Stimulated activated memory B cell treated with anti-CD40 and anti-IgM and Interleukin-4, amounts not matched to agents 10 μg/mL and 1 μg/mL and 100 μg/mL, for 72 hours (primary cell): ENCODE data around the gene ATAD5.
A peak's percentile ranks its signal among the peaks of the same experiment; 100 is the strongest.
"Not testable (repeated sequence)": the region's sequence is repeated elsewhere in the genome, so short reads cannot be mapped to it uniquely, and the experiment has no call there.

Source experiments
- ATAC-seq: fragments of 150-1000 bp; cut with Tn5 transposase; 2 replicates; pipeline ENCODE4 v1.10.0; 2021
- H3K27ac Mint-ChIP-seq: one replicate; pipeline ENCODE4 v1.8.0; 2022; ENCODE audit warnings: mild to moderate bottlenecking, mixed read lengths
- H3K27me3 Mint-ChIP-seq: one replicate; pipeline ENCODE4 v1.8.0; 2022; ENCODE audit warnings: mixed read lengths
- H3K36me3 Mint-ChIP-seq: one replicate; pipeline ENCODE4 v1.8.0; 2022; ENCODE audit warnings: mixed read lengths
- H3K4me1 Mint-ChIP-seq: one replicate; pipeline ENCODE4 v1.8.0; 2022; ENCODE audit warnings: mixed read lengths
- H3K4me3 Mint-ChIP-seq: one replicate; pipeline ENCODE4 v1.8.0; 2022; ENCODE audit warnings: mild to moderate bottlenecking, moderate library complexity, mixed read lengths
- H3K9me3 Mint-ChIP-seq: one replicate; pipeline ENCODE4 v1.8.0; 2022; ENCODE audit warnings: mixed read lengths

Gene ATAD5

DNA sequence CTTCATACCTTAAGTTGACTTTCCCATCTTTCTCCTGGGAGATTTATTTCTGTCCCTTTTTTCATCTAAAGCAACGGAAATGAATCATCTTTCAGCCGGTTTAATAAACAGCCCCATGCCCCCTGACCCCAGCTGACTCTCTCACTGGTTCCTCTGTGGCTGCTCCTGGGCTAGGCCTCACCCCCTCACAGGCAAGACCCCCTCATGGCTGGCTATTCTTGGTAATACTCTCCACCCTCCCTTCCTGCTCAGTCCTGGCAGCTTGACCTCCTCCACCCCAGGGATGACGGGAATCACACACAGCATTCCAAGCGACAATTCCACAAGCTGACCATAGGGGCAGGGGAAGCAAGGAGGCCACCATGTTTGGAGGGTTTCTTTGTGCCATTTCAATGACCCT, 88.5 kb downstream of the ATAD5 start:
- peaks cover 27% of the 10 kb centered on the region for H3K4me1 Mint-ChIP-seq
- ATAC-seq, result no peak
- peaks cover 5% of the 10 kb centered on the region for H3K36me3 Mint-ChIP-seq
- H3K4me3 Mint-ChIP-seq, result no peak overlapping the region
- H3K27me3 Mint-ChIP-seq, result no peaks in the 10 kb centered on the region
- H3K27ac Mint-ChIP-seq, result peak overlapping the region; percentile 84
- no peaks in the 10 kb centered on the region for H3K9me3 Mint-ChIP-seq

DNA sequence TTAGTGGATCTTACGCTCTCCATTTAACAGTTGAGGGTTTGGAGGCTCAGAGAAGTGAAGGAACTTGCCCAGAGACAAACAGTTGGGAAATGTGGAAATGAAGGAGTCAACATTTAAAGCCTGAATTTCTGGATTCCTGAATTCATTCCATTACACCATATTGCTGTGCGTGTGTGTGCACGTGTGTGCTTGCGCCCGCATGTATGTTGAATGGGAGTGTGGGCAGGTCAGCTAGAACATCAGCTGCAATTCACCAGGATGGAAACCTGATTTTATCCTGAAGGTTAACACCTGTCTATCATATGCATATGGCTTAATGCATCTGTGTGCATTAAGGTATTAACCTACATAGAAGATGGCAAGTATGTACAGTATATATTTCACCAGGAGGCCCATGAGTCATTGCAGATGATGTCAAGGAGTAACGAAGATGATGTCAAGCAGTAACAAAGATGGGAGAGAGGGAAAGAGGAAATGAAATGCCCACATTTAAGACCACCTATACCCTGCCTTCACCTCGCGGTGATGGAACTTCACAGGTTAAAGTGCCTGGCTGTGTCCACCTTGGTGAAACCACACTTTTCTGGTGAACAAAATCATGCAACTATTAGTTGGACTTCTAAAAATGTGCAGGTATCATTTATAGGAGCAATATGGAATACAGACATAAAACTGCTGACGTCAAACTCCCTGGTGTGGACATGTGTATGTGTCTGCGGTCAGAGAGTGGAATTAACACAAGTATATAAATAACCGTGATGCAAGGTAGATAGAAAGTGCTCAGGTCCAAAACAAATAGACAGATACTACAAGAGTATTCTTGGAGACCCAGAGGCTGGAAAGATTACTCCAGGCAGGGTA, 89.1 kb downstream of the ATAD5 start:
- no peaks in the 10 kb centered on the region for H3K27me3 Mint-ChIP-seq
- H3K36me3 Mint-ChIP-seq, result peaks cover 6% of the 10 kb centered on the region
- H3K4me3 Mint-ChIP-seq, result peak overlapping the region; percentile 94
- peak; percentile 14 for ATAC-seq
- no peaks in the 10 kb centered on the region for H3K9me3 Mint-ChIP-seq
- peak overlapping the region; percentile 84 for H3K27ac Mint-ChIP-seq
- peaks cover 31% of the 10 kb centered on the region for H3K4me1 Mint-ChIP-seq

DNA sequence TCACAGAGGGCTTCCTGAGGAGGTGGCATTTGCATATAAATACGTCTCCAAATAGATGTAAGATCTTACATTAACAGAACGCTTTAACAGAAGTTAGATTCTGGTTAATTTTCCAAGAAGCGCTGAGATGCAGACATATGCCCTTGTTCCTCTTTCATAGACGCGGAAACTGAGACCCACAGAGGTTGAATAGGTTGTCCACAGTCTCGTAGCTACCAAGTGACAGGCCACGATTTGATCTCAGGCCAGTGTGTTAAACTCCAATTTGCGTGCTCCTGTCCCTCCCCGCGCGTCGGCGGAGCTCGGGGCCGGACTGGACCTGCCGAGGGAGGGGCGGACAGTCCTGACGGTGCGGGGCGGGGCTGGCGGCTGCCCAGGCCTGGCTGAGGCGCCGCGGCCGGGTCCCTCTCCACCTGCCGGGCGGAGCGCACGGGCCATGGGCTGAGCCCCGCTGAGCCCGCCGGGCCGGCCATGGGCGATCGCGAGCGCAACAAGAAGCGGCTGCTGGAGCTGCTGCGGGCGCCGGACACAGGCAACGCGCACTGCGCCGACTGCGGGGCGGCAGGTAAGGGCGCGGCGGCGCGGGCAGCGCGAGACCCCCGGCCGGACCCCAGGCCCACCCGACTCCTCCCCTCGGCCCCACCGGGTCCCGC, 89.9 kb downstream of the ATAD5 start, which contains the start of gene ADAP2:
ADAP2 (plus strand) TSS at position 402 of the 653 bp plus-strand sequence; CDS start at position 472, 70 bp downstream.
- peak within 1 kb of the TSS; percentile 94 for H3K4me3 Mint-ChIP-seq
- H3K4me1 Mint-ChIP-seq, result peaks cover 37% of the 10 kb centered on the region
- peak; percentile 89 for ATAC-seq
- no peaks in the 10 kb centered on the region for H3K9me3 Mint-ChIP-seq
- peaks cover 13% of the 10 kb centered on the region for H3K36me3 Mint-ChIP-seq
- peak within 1 kb of the TSS; percentile 84 for H3K27ac Mint-ChIP-seq
- H3K27me3 Mint-ChIP-seq, result no peaks in the 10 kb centered on the region

DNA sequence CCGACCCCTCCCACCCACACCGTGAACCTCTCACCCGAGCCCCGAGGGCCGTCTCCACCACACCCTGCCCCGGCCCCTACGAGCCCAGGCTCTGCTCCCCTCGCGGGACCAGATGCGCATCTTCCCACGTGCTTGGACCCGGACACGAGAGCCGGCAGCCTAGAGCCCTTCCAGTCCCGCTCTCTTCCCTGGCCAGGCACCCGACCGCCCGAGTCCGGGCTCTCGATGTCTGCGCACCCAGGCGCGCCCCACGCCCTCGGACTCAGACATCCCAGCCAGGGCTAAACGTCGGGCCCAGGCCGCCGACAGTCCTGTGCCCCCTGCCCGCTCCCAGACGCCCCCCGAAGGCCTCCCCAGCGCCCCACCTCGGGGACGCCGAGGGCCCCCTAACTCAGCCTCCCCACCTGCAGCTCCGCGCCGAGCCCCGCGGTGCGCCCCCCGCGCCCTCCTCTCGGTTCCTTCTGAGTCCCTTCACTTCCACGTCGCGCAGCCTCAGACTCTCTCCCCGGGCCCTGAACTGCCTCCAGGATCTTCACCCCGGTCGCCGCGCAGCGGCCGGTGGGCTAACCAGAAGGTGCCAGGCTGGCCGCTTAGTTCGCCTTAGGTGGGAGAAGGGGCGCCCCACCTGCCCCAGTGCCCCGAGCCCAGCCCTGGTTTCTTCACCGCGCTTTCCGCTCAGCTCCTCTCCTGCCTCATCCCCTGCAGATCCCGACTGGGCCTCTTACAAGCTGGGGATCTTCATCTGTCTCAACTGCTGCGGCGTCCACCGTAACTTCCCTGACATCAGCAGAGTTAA, 90.7 kb downstream of the ATAD5 start:
- Mint-ChIP-seq H3K27me3 (no peaks in the 10 kb centered on the region), H3K36me3 (peaks cover 19% of the 10 kb centered on the region), H3K4me1 (peaks cover 44% of the 10 kb centered on the region), H3K9me3 (no peaks in the 10 kb centered on the region), H3K4me3 (peak overlapping the region; percentile 89), H3K27ac (peak overlapping the region; percentile 84)
- ATAC-seq, result peak; percentile 71

DNA sequence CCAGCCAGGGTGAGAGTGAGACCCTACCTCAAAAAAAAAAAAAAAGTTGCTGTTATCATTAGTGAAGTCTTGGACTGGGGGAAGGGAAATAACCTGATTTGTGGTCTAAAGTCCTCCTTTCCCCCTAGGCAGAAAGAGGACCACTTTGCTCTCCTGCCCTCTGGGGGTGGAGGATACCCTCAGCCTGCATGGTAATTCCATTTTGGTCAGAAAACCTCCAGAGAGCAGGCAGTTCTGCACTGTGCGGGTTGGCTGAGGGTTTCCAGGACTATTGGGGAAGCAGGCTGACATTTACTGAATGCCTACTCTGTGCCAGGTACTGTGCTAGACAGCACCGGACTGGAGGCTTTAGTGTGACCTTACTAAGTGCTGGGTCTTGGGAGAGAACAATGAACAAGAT, 92.6 kb downstream of the ATAD5 start:
- Mint-ChIP-seq H3K36me3 (peaks cover 22% of the 10 kb centered on the region), H3K9me3 (no peaks in the 10 kb centered on the region), H3K27ac (no peak overlapping the region), H3K4me3 (no peak overlapping the region), H3K27me3 (no peaks in the 10 kb centered on the region), H3K4me1 (peaks cover 44% of the 10 kb centered on the region)
- no peak for ATAC-seq

DNA sequence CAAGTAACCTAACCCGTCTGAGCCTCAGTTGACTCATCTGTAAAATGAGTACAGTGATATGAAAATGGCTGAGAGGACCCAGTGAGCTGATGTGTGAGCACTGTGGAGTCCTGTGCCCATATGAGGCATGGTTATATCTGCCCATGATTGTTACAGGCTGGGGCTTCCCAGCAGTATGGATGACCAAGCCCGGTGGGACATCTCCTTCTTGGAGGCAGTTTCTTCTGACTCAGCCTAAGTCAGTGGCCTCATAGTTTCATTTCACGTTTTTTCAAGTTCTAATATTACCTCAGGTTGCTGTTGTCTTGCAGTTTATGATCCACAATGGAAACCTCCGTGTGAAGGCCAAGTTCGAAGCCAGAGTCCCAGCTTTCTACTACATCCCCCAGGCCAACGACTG, 94.8 kb downstream of the ATAD5 start:
- H3K27ac Mint-ChIP-seq, result peak overlapping the region; percentile 47
- no peak for ATAC-seq
- peaks cover 29% of the 10 kb centered on the region for H3K4me1 Mint-ChIP-seq
- H3K27me3 Mint-ChIP-seq, result no peaks in the 10 kb centered on the region
- H3K4me3 Mint-ChIP-seq, result no peak overlapping the region
- H3K9me3 Mint-ChIP-seq, result no peaks in the 10 kb centered on the region
- H3K36me3 Mint-ChIP-seq, result peaks cover 40% of the 10 kb centered on the region

DNA sequence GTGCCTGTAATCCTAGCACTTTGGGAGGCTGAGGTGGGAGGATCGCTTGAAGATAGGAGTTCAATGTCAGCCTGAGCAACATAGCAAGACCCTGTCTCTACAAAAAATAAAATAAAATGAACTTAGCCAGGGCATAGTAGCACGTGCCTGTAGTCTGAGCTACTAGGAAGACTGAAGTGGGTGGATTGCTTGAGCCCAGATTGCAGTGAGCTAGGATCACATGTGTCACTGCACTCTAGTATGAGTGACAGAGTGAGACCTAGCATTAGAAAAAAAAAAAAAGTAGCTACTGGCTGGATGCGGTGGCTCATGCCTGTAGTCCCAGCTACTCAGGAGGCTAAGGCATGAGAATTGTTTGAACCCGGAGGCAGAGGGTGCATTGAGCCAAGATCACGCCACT, 96.0 kb downstream of the ATAD5 start:
- no peaks in the 10 kb centered on the region for H3K27me3 Mint-ChIP-seq
- H3K4me1 Mint-ChIP-seq, result peaks cover 23% of the 10 kb centered on the region
- no peaks in the 10 kb centered on the region for H3K9me3 Mint-ChIP-seq
- no peak overlapping the region for H3K27ac Mint-ChIP-seq
- no peak overlapping the region for H3K4me3 Mint-ChIP-seq
- no peak for ATAC-seq
- peaks cover 44% of the 10 kb centered on the region for H3K36me3 Mint-ChIP-seq

DNA sequence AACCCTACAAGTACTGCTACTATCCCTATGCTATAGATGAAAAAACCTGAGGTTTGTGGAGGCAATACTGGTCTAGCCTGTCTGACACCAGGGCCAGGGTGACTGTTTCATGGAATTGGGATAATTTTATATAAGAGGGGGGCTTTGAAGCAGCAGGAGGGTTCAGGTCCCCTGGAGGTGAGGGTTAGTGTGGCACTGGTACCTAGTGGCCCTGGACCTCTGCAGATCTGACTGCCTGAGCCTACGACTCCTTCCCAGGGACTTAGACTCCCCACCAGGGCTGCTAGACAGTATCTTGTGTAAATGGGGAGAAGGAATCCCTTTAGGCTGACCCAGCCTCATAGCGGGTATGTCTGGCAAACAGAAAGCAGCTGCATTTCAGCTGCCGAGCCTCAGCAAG, 96.8 kb downstream of the ATAD5 start:
- Mint-ChIP-seq H3K4me3 (no peak overlapping the region), H3K36me3 (peaks cover 42% of the 10 kb centered on the region), H3K27me3 (no peaks in the 10 kb centered on the region), H3K27ac (no peak overlapping the region), H3K4me1 (peaks cover 18% of the 10 kb centered on the region), H3K9me3 (no peaks in the 10 kb centered on the region)
- ATAC-seq, result no peak

DNA sequence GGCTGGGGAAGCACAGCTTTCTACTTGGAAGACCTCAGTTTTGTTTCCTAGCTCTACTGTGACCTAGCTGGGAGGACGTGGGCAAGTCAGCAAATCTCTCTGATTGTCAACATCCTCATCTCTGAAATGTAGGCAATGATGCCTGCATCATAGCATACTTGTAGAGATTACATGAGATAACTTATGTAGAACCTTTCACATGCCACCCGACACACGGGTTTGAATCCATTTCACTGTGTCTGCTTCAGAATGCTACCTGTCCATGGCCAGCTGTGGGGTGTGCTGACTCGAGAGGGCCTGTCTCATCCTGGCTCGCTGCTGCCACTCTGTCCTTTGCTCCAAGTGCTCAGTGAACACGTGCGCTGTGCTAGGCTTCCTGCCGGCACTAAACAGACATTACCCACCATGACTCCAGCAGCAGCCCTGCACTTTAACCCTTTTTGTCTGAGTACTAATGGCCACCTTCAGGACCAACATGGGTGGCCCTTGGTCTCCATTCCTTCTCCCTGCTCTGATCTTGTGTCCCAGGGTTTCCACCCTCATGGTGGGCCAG, 97.4 kb downstream of the ATAD5 start:
- no peak overlapping the region for H3K4me3 Mint-ChIP-seq
- peaks cover 47% of the 10 kb centered on the region for H3K36me3 Mint-ChIP-seq
- H3K4me1 Mint-ChIP-seq, result peaks cover 18% of the 10 kb centered on the region
- ATAC-seq, result no peak
- no peak overlapping the region for H3K27ac Mint-ChIP-seq
- no peaks in the 10 kb centered on the region for H3K9me3 Mint-ChIP-seq
- no peaks in the 10 kb centered on the region for H3K27me3 Mint-ChIP-seq

DNA sequence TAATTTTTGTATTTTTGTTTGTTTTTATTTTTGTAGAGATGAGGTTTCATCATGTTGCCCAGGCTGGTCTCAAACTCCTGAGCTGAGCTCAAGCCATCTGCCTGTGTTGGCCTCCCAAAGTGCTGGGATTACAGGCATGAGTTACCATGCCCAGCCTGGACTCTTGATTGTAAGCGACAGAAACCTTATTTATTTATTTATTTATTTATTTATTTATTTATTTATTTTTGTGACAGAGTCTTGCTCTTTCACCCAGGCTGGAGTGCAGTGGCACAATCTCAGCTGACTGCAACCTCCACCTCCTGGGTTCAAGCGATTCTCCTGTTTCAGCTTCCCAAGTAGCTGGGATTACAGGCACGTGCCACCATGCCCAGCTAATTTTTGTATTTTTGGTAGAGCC, 98.1 kb downstream of the ATAD5 start:
- H3K4me3 Mint-ChIP-seq, H3K27ac Mint-ChIP-seq, H3K27me3 Mint-ChIP-seq, H3K9me3 Mint-ChIP-seq, ATAC-seq: not testable (repeated sequence)
- Mint-ChIP-seq H3K36me3 (peaks cover 55% of the 10 kb centered on the region), H3K4me1 (peaks cover 18% of the 10 kb centered on the region)

DNA sequence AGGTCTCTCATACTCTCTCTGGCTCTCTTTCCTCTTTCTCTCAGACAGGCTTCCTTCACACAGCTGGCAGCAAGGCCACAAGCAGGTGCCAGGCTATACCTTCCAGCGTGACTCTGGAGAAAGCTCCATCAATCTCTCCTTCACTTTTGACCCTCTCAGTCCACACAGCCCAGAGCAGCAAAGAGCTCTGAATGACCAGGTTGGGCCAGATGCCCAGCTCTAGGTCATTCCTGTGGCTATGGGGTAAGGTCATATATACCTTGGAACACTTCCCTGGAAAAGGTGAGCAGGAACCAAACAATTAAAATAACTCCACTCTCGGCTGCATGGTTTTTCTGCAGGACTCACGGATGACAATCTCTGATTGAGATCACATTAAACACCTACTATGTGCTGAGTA, 98.7 kb downstream of the ATAD5 start:
- H3K9me3 Mint-ChIP-seq, result no peaks in the 10 kb centered on the region
- H3K4me1 Mint-ChIP-seq, result peaks cover 15% of the 10 kb centered on the region
- no peaks in the 10 kb centered on the region for H3K27me3 Mint-ChIP-seq
- H3K27ac Mint-ChIP-seq, result no peak overlapping the region
- H3K36me3 Mint-ChIP-seq, result peaks cover 61% of the 10 kb centered on the region
- ATAC-seq, result no peak
- H3K4me3 Mint-ChIP-seq, result no peak overlapping the region

DNA sequence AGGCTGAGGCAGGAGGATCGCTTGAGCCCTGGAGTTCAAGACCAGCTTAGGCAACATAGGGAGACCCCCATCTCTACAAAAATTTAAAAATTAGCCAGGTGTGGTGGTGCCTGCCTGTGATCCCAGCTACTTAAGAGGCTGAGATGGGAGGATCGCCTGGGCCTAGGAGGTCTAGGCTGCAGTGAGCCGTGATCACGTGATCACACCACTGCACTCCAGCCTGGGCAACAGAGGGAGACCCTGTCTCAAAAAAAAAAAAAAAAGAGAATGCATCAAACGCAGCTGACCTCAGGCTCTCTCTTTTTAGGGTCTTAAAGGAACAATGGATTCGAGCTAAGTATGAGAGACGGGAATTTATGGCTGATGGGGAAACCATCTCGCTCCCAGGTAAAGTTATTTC, 99.8 kb downstream of the ATAD5 start:
- H3K36me3 Mint-ChIP-seq, result peaks cover 60% of the 10 kb centered on the region
- H3K27me3 Mint-ChIP-seq, H3K27ac Mint-ChIP-seq, H3K4me3 Mint-ChIP-seq, H3K4me1 Mint-ChIP-seq, H3K9me3 Mint-ChIP-seq, ATAC-seq: not testable (repeated sequence)

DNA sequence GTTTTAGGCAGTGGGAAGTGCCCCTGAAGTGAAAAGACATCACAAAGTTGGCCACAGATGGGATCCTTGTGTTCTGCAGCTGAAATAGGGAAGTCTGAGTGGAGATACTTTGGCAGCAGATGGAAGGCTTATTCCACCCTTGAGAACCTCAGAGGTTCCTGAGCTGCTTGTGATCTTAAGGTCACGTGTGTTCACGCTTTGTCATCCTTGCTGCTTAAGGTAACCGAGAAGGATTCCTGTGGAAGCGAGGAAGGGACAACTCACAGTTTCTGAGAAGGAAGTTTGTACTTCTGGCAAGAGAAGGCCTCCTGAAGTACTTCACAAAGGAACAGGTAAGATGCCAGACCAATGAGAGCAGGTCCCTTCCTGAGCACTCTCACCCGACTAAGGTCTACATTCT, 102.2 kb downstream of the ATAD5 start:
- Mint-ChIP-seq H3K27ac (no peak overlapping the region), H3K4me3 (no peak overlapping the region)

DNA sequence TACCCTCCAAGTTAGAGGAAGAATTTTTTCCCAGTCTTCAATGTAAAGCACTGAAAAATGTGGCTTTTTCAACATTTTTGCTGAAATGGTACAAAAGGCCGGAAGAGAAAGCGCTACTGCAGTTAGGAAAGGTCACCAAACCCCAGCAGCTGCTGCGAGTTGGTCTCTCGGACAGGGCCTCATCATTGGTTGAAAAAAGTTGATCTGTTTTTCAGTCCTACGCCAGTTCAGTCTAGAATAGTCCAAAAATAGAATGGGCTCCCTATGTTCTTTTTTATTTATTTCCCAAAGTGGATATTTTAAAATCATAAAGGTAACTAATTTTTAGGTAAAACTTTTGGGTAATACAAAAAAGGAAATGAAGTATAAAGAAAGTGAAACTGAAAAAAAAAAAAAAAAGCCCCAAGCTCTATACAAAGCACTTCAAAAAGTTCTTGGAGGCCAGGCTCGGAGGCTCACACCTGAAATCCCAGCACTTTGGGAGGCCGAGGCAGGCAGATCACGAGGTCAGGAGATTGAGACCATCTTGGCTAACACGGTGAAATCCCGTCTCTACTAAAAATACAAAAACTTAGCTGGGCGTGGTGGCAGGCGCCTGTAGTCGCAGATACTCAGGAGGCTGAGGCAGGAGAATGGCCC, 107.4 kb downstream of the ATAD5 start:
- peaks cover 69% of the 10 kb centered on the region for H3K36me3 Mint-ChIP-seq
- H3K4me1 Mint-ChIP-seq, result peaks cover 7% of the 10 kb centered on the region
- H3K4me3 Mint-ChIP-seq, result peak overlapping the region; percentile 67
- H3K27ac Mint-ChIP-seq, result peak overlapping the region; percentile 95
- no peaks in the 10 kb centered on the region for H3K27me3 Mint-ChIP-seq
- H3K9me3 Mint-ChIP-seq, result no peaks in the 10 kb centered on the region
- peak; percentile 76 for ATAC-seq

More for the DNA sequence above, 102.2 kb downstream of the ATAD5 start:
- H3K9me3 Mint-ChIP-seq, result no peaks in the 10 kb centered on the region
- H3K27me3 Mint-ChIP-seq, result no peaks in the 10 kb centered on the region
- ATAC-seq, result no peak
- H3K36me3 Mint-ChIP-seq, result peaks cover 73% of the 10 kb centered on the region
- peaks cover 7% of the 10 kb centered on the region for H3K4me1 Mint-ChIP-seq
